ENCODE measurements around the gene PPP4R2. TPM values are rescaled to one million over a fixed set of nuclear protein-coding genes. Genes with fewer than 3 reads are reported as not detected.

PPP4R2 gene
- total RNA-seq, 1 donor from 2014 or later, result 100 TPM

DNA sequence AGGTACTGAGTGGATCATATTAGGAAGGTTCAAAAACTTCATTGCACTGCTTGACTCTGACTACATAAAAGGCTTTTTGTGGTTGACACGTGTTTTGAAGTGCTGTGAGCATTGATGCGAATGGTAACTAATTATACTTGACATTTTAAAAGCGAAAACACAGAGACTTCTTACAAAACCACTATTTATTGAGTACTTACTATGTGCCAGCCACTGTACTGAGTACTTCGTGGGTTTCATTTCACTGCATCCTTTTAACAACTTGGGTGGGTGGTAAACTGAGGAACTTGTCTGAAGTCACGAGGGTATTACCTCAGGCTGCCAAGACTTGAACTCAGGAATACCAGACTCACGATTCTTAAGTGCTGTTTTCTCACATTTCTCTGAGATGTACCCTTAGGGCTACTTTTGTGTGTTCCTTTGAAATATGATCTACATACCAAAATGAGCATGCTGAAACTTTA, 45.3 kb upstream of the PPP4R2 start:
- H3K36me3 Mint-ChIP-seq, result peaks cover 8% of the 10 kb centered on the region

DNA sequence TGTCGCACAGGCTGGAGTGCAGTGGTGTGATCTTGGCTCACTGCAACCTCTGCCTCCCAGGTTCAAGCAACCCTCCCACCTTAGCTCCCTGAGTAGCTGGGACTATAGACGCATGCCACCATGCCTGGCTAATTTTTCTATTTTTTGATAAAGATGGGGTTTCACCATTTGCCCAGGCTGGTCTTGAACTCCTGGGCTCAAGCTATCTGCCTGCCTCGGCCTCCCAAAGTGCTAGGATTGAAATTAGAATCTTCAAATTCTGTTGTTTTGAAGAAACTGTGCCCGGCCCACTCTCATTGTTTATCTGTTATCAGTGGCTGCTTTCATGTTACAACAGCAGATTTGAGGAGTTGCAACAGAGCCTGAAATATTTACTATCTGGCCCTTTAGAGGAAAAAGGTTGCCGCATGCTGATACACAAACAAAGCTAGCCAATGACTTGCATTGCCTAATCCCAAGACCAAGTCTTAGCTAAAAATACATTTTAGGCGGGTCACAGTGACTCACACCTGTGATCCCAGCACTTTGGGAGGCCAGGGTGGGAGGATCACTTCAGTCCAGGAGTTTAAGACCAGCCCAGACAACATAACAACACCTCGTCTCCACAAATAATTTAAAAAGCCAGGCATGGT, 43.2 kb upstream of the PPP4R2 start:
- no peak for DNase-seq (ENCODE audit: extremely low spot score, unreplicated experiment)
- peaks cover 4% of the 10 kb centered on the region for H3K36me3 Mint-ChIP-seq
- TF ChIP-seq, protein P1, sequence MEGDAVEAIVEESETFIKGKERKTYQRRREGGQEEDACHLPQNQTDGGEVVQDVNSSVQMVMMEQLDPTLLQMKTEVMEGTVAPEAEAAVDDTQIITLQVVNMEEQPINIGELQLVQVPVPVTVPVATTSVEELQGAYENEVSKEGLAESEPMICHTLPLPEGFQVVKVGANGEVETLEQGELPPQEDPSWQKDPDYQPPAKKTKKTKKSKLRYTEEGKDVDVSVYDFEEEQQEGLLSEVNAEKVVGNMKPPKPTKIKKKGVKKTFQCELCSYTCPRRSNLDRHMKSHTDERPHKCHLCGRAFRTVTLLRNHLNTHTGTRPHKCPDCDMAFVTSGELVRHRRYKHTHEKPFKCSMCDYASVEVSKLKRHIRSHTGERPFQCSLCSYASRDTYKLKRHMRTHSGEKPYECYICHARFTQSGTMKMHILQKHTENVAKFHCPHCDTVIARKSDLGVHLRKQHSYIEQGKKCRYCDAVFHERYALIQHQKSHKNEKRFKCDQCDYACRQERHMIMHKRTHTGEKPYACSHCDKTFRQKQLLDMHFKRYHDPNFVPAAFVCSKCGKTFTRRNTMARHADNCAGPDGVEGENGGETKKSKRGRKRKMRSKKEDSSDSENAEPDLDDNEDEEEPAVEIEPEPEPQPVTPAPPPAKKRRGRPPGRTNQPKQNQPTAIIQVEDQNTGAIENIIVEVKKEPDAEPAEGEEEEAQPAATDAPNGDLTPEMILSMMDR (conservative IDR thresholded peaks at IDR 0.05), result no peak
- H3K4me3 Mint-ChIP-seq, result no peak overlapping the region
- no peak overlapping the region for H3K27ac Mint-ChIP-seq
- peaks cover 11% of the 10 kb centered on the region for H3K4me1 Mint-ChIP-seq (ENCODE audit: unreplicated experiment)
- H3K9me3 Mint-ChIP-seq, result no peaks in the 10 kb centered on the region
- no peaks in the 10 kb centered on the region for H3K27me3 Mint-ChIP-seq

More for the DNA sequence above, 45.3 kb upstream of the PPP4R2 start:
- Mint-ChIP-seq H3K4me3 (no peak overlapping the region), H3K27ac (no peak overlapping the region), H3K4me1 (ENCODE audit: unreplicated experiment) (peaks cover 8% of the 10 kb centered on the region), H3K9me3 (no peaks in the 10 kb centered on the region), H3K27me3 (no peaks in the 10 kb centered on the region)
- TF ChIP-seq, protein P1 (conservative IDR thresholded peaks at IDR 0.05), result no peak
- DNase-seq (ENCODE audit: extremely low spot score, unreplicated experiment), result no peak

DNA sequence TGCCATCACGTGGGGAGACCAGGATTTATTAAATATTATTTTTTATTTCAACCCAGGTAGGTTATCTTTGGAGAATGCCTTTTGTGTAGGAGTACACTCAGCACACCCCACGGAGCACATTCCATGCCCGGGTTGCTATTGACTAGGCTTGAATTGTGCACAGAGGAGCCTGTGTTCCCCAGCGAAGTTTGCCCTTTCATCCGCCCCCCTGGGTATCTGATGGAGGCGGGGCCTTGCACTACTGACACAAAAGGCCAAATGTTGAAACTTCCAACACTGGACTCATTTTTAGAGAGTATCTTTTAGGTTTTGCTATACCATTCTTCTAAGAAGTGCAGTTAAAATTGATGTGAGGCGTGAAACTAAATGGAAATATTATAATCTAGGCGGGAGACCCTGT, 39.3 kb upstream of the PPP4R2 start:
- no peaks in the 10 kb centered on the region for H3K27me3 Mint-ChIP-seq
- H3K4me3 Mint-ChIP-seq, result no peak overlapping the region

DNA sequence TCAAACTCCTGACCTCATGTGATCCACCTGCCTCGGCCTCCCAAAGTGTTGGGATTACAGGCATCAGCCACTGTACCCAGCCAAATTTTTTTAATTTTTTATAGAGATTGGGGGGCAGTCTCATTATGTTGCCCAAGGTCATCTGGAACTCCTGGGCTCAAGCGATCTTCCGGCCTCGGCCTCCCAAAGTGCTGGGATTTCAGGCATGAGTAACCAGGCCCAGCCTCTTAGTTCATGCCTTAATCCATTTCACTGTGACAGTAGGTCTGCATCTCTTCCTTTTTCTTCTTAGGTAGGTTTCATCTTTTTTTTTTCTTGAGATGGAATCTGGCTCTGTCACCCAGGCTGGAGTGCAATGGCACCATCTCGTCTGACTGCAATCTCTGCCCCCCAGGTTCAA, 37.3 kb upstream of the PPP4R2 start:
- no peak overlapping the region for H3K27ac Mint-ChIP-seq
- H3K4me3 Mint-ChIP-seq, result no peak overlapping the region

More for the DNA sequence above, 39.3 kb upstream of the PPP4R2 start:
- no peak for DNase-seq (ENCODE audit: extremely low spot score, unreplicated experiment)
- Mint-ChIP-seq H3K9me3 (no peaks in the 10 kb centered on the region), H3K36me3 (peaks cover 11% of the 10 kb centered on the region), H3K27ac (peak overlapping the region; percentile 46), H3K4me1 (ENCODE audit: unreplicated experiment) (peaks cover 16% of the 10 kb centered on the region)
- TF ChIP-seq, protein P1 (conservative IDR thresholded peaks at IDR 0.05), result no peak

DNA sequence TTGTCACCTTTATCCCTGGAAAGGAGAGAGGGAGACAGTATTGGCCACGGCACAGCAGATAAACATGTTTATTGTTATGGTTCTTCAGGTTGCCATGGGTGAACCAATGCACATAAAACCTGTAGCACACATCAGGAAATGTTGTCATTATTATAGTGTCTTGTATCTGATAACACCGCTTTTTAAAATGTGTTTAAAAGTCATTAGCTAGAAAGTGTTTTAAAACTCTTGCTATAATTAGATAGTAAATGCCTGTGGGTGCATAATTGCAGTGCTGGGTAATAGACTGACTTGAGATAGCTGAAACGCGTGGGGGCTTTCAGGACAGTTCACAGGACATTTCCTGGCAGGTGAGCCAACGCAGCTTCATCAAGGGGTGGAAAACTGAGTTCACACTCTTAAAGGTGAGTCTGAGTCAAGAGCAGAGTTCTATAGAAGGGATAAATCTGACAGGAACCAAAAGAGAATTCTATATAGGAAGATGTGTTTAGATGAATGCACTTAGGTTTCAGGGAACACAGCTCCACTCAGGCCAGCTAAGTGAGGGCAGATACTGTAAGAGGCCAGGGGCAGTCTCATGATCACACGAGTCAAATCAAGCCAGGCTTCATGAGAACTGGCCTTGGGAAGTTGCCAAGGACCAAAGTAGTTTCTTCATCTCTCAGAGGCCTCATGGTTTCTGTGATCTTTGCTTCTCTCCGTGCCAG, 35.6 kb upstream of the PPP4R2 start:
- peaks cover 16% of the 10 kb centered on the region for H3K4me1 Mint-ChIP-seq (ENCODE audit: unreplicated experiment)
- H3K27me3 Mint-ChIP-seq, result no peaks in the 10 kb centered on the region
- H3K9me3 Mint-ChIP-seq, result no peaks in the 10 kb centered on the region
- no peak overlapping the region for H3K4me3 Mint-ChIP-seq
- TF ChIP-seq, protein P1 (conservative IDR thresholded peaks at IDR 0.05), result no peak
- H3K27ac Mint-ChIP-seq, result peak overlapping the region; percentile 67
- peaks cover 11% of the 10 kb centered on the region for H3K36me3 Mint-ChIP-seq
- no peak for DNase-seq (ENCODE audit: extremely low spot score, unreplicated experiment)

More for the DNA sequence above, 37.3 kb upstream of the PPP4R2 start:
- H3K27me3 Mint-ChIP-seq, result no peaks in the 10 kb centered on the region
- TF ChIP-seq, protein P1 (conservative IDR thresholded peaks at IDR 0.05), result no peak
- peaks cover 16% of the 10 kb centered on the region for H3K4me1 Mint-ChIP-seq (ENCODE audit: unreplicated experiment)
- DNase-seq (ENCODE audit: extremely low spot score, unreplicated experiment), result no peak
- no peaks in the 10 kb centered on the region for H3K9me3 Mint-ChIP-seq
- H3K36me3 Mint-ChIP-seq, result peaks cover 11% of the 10 kb centered on the region
